GM19324 (cell line): ENCODE measurements around the gene H2BK1.

Source experiments
- ATAC-seq: cut with Tn5 transposase; IDR thresholded peaks from one replicate; pipeline ENCODE4 v1.9.1; 2021; ENCODE audit warnings: mild to moderate bottlenecking, moderate library complexity; ENCODE audit not compliant: unreplicated experiment, low FRiP score

H2BK1 gene

GRCh38 chr7:151166629-151167196 lies 43.6 kb downstream of the H2BK1 start:
- ATAC-seq, result no peak

- ATAC-seq, result no peak
Observed at GRCh38 chr7:151161757-151162156, 48.5 kb downstream of the H2BK1 start.
